B cell (primary cell): ENCODE results near the gene ABCC3. TPM values are rescaled to one million over a fixed set of nuclear protein-coding genes. Genes with fewer than 3 reads are reported as not detected.
"Not testable (repeated sequence)": the region's sequence is repeated elsewhere in the genome, so short reads cannot be mapped to it uniquely, and the experiment has no call there.

Source experiments
- ATAC-seq: fragments of 200-7000 bp; cut with Tn5 transposase; one replicate; pipeline ENCODE4 v1.10.0; 2021; ENCODE audit warnings: low read depth, mild to moderate bottlenecking, moderate number of reproducible peaks, moderate library complexity
- CTCF ChIA-PET: fragments of 350-600 bp; sonication (Branson Sonifier 250); formaldehyde crosslinking; loops from one replicate; lab custom pipeline; 2021; ENCODE audit warnings: antibody characterized with exemption, inconsistent platforms; lab: Charles Lee
- POLR2A ChIA-PET: fragments of 350-600 bp; sonication (Branson Sonifier 250); formaldehyde crosslinking; loops from one replicate; lab custom pipeline; 2021; ENCODE audit warnings: antibody characterized with exemption; lab: Charles Lee
- DNase-seq: peaks from one replicate; pipeline ENCODE4 v3.0.0; 2013
- H2AFZ ChIP-seq: 2 replicates; pipeline ENCODE4 v1.6.1; 2012; ENCODE audit warnings: mild to moderate bottlenecking, low read depth, low read length; ENCODE audit not compliant: insufficient read depth, poor library complexity, severe bottlenecking
- H3K27ac ChIP-seq, 2 donors: 1 replicate in 1 of 2; 2 replicates in 1 of 2; pipeline ENCODE4 v1.5.1; 2012 to 2013; ENCODE audit warnings: low read length in 2 of 2, mild to moderate bottlenecking in 2 of 2, moderate library complexity in 1 of 2
- H3K27me3 ChIP-seq, 4 experiments: fragments of 200-600 bp in 1 of 4; sonication (generic) in 1 of 4; replicated peaks in 1 of 4; 1 replicate in 2 of 4; 2 replicates in 2 of 4; pipeline versions ENCODE4 v1.6.1 to v1.7.0; 2013 to 2016; ENCODE audit warnings: low read length in 3 of 4, mild to moderate bottlenecking in 2 of 4, mixed read lengths in 1 of 4, moderate library complexity in 1 of 4; ENCODE audit not compliant: insufficient read depth in 4 of 4, control insufficient read depth in 3 of 4; ENCODE audit errors: control extremely low read depth in 1 of 4
- H3K36me3 ChIP-seq, 2 experiments: replicated peaks in 1 of 2; 1 replicate in 1 of 2; 2 replicates in 1 of 2; pipeline versions ENCODE4 v1.6.1 to v1.7.1; 2013; ENCODE audit warnings: low read length in 1 of 2; ENCODE audit not compliant: insufficient read depth in 2 of 2, control insufficient read depth in 1 of 2; ENCODE audit errors: control extremely low read depth in 1 of 2, extremely low read depth in 1 of 2
- H3K4me1 ChIP-seq, 2 donors: fragments of 200-600 bp in 1 of 2; sonication (generic) in 1 of 2; 1 replicate in 1 of 2; 2 replicates in 1 of 2; pipeline versions ENCODE4 v1.5.1 to v1.6.1; 2013 to 2017; ENCODE audit warnings: low read length in 2 of 2; ENCODE audit not compliant: control insufficient read depth in 2 of 2, insufficient read depth in 2 of 2
- H3K4me2 ChIP-seq: replicated peaks from 2 replicates; pipeline ENCODE3; 2012; ENCODE audit warnings: mild to moderate bottlenecking, low read depth, low read length; ENCODE audit not compliant: poor library complexity, severe bottlenecking
- H3K4me3 ChIP-seq, 5 experiments: fragments of 200-600 bp in 1 of 5; sonication (generic) in 1 of 5; 1 replicate in 3 of 5; 2 replicates in 2 of 5; pipeline versions ENCODE4 v1.5.1 to v1.7.0; 2011 to 2016; ENCODE audit warnings: low read length in 4 of 5, mild to moderate bottlenecking in 4 of 5, low read depth in 2 of 5, control low read depth in 1 of 5, moderate library complexity in 1 of 5; ENCODE audit not compliant: insufficient read depth in 1 of 5; ENCODE audit errors: control extremely low read depth in 1 of 5, extremely low read depth in 1 of 5
- H3K79me2 ChIP-seq: fragments of 200-600 bp; sonication (generic); one replicate; pipeline ENCODE4 v1.6.0; 2016; ENCODE audit warnings: low read length; ENCODE audit not compliant: control insufficient read depth, insufficient read depth
- H3K9ac ChIP-seq: fragments of 200-600 bp; sonication (generic); 2 replicates; pipeline ENCODE4 v1.6.1; 2017; ENCODE audit warnings: mild to moderate bottlenecking, low read length, moderate library complexity
- H3K9me3 ChIP-seq, 3 donors: one replicate each; pipeline versions ENCODE4 v1.6.1 to v1.7.1; 2013; ENCODE audit warnings: low read length in 2 of 3; ENCODE audit not compliant: control insufficient read depth in 2 of 3, insufficient read depth in 1 of 3; ENCODE audit errors: control extremely low read depth in 1 of 3
- H4K20me1 ChIP-seq: 2 replicates; pipeline ENCODE4 v1.6.0; 2012; ENCODE audit warnings: mild to moderate bottlenecking, low read length; ENCODE audit not compliant: insufficient read depth, control insufficient read depth, poor library complexity, severe bottlenecking
- H3K27ac Mint-ChIP-seq: one replicate; pipeline ENCODE4 v1.8.0; 2021; ENCODE audit warnings: mixed read lengths
- H3K27me3 Mint-ChIP-seq: one replicate; pipeline ENCODE4 v1.8.0; 2021; ENCODE audit warnings: mixed read lengths
- H3K4me1 Mint-ChIP-seq: one replicate; pipeline ENCODE4 v1.8.0; 2021; ENCODE audit warnings: mixed read lengths
- H3K4me3 Mint-ChIP-seq: one replicate; pipeline ENCODE4 v1.8.0; 2021; ENCODE audit warnings: mixed read lengths
- H3K9me3 Mint-ChIP-seq: one replicate; pipeline ENCODE4 v1.8.0; 2022; ENCODE audit warnings: mixed read lengths; ENCODE audit not compliant: insufficient read depth
- CTCF ChIP-seq: fragments of 200-600 bp; IDR thresholded peaks from one replicate; pipeline ENCODE4 v1.8.0; 2022; ENCODE audit warnings: antibody characterized with exemption, mild to moderate bottlenecking
- EZH2 ChIP-seq: IDR thresholded peaks from 2 replicates; pipeline ENCODE4 v1.6.1; 2012; ENCODE audit warnings: borderline replicate concordance, low read depth, mild to moderate bottlenecking, moderate library complexity, low read length; ENCODE audit not compliant: insufficient read depth, poor library complexity, severe bottlenecking
- WGBS: methylation state at CpG from one replicate; pipeline ENCODE4 v1.1.5; 2013; ENCODE audit warnings: missing lambda C conversion rate; ENCODE audit not compliant: insufficient coverage; 5-methylcytosine and 5-hydroxymethylcytosine counted together
- intact Hi-C: fragments of 100-400 bp; cut with micrococcal nuclease; formaldehyde crosslinking; loops from one replicate; pipeline ENCODE4 v1.10.0; 2022
- polyA plus RNA-seq: library from polyadenylated mRNA; depleted of rRNA; stranded (reverse); fragments of >200 nt; gene quantifications from 2 replicates; pipeline ENCODE4 v1.2.3, GENCODE V29; 2012
- total RNA-seq, 2 donors: library from RNA; stranded (reverse); fragments of 120-200 nt in 1 of 2; gene quantifications; 1 replicate in 1 of 2; 2 replicates in 1 of 2; pipeline versions ENCODE4 v1.2.3 to v1.2.4, GENCODE V29; 2013 to 2022

Gene ABCC3
- total and polyA plus RNA-seq, 2 donors (not counting 1 experiment from before 2014, with no cell fraction given): 0.05 to 0.60 TPM

DNA sequence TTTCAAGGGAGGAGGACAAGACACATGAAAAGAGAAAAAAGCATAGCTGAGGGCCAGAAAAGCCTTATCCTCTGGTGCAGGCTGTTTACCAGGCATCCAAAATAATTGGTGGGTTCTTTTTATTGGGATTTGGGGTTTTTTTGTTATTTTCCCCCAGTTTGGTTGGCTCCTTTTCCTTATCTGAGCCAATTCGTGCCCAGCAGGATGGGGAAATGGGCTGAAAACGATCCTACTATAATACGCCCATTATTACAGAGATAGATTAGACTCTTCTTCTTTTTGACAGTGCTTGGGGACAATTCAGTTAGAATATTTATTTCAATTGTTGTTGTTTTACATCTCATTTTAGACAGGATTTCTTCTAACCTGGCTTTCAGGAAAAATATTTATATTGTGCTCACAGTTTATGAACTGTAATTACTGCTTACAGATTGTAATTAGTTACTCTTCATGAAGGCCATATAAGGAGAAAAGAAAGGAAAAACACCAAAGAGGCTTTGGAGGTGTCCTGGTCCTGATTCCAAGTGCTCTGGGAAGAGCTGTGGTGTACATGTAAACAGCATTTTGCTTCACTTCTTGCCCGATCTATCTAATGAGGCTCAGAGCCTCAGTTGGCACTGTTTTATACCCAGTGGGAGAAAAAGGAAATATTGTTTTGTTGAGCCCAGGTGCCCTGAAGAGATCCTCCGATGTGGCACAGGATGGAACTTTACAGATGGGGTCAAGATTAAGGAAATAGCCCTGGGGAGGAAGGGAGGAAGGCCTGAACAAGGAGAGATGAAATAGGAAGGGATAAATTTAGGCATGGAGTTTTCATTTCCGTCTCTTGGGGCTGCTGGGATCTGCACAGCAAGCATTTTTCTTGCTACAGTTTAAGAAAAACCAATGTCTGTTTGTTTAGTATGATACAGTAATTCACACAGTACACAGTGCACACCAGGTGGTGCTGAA is 73.6 kb downstream of the ABCC3 start:
- peaks cover 80% of the 10 kb centered on the region for H3K79me2 ChIP-seq
- no peak for TF ChIP-seq EZH2
- no peak for TF ChIP-seq CTCF
- H3K9ac ChIP-seq: peak overlapping the region; percentile 79
- intact Hi-C loops: loop anchor here (5.0 kb wide), 5 partner anchors 146 to 459 kb away; partner anchors contain the start of genes CACNA1G, NME2, RSAD1 and TOB1
- H3K9me3 Mint-ChIP-seq: no peaks in the 10 kb centered on the region
- DNase-seq (peak; percentile 51), ATAC-seq (no peak)
- 0% methylated on average over 1 of the region's 6 CpGs for WGBS
- POLR2A ChIA-PET: interaction anchor here (0.7 to 1.3 kb wide), 4 partner anchors 9 to 159 kb away, joined by 3 to 9 read pairs (median 4); partner anchors contain the start of gene LUC7L3
- peaks cover 0 to 7% of the 10 kb centered on the region in 2 experiments for H3K36me3 ChIP-seq
- peaks cover 40% of the 10 kb centered on the region for H3K4me1 Mint-ChIP-seq
- H3K4me2 ChIP-seq: peak overlapping the region; percentile 76
- CTCF ChIA-PET: interaction anchor here (1.3 to 2.0 kb wide), 2 partner anchors 11 to 311 kb away, joined by 4 to 5 read pairs; partner anchors contain the start of genes LRRC59 and LUC7L3
- peak overlapping the region; percentile 88 for H3K4me3 Mint-ChIP-seq
- H3K4me1 ChIP-seq: peaks cover 25 to 30% of the 10 kb centered on the region in 2 donors
- H3K4me3 ChIP-seq: peak overlapping the region; percentile 42 to 87 (median 78)
- peak overlapping the region; percentile 75 for H2AFZ ChIP-seq
- peaks cover 8% of the 10 kb centered on the region for H4K20me1 ChIP-seq
- peak overlapping the region; percentile 92 to 99 for H3K27ac ChIP-seq
- H3K27me3 ChIP-seq: no peaks in the 10 kb centered on the region
- no peaks in the 10 kb centered on the region for H3K27me3 Mint-ChIP-seq
- no peaks in the 10 kb centered on the region for H3K9me3 ChIP-seq
- H3K27ac Mint-ChIP-seq: peak overlapping the region; percentile 96

DNA sequence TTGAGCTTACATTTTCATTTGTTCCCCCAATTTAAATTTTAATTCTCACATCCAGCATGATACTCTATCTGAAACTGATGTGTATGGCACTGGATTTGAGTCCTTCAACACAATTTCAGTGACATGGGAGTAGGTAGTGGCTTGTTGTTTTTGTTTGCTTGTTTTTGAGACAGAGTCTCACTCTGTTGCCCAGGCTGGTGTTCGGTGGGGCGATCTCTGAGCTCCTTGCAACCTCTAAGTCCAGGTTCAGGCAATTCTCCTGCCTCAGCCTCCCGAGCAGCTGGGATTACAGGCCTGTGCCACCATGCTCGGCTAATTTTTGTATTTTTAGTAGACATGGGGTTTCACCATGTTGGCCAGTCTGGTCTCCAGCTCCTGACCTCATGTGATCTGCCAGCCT is 74.4 kb downstream of the ABCC3 start:
- not testable (repeated sequence) for H3K36me3 ChIP-seq, H4K20me1 ChIP-seq, H3K4me3 ChIP-seq, H3K9me3 ChIP-seq, H3K27me3 Mint-ChIP-seq, ATAC-seq, DNase-seq, H3K9me3 Mint-ChIP-seq, H3K27me3 ChIP-seq
- Mint-ChIP-seq H3K4me3 (peak overlapping the region; percentile 88), H3K4me1 (peaks cover 33% of the 10 kb centered on the region), H3K27ac (peak overlapping the region; percentile 96)
- Histone ChIP-seq H3K79me2 (peaks cover 72% of the 10 kb centered on the region), H3K9ac (peak overlapping the region; percentile 79), H3K4me2 (peak overlapping the region; percentile 76), H3K4me1 (peaks cover 19 to 30% of the 10 kb centered on the region in 2 donors), H2AFZ (peak overlapping the region; percentile 75), H3K27ac (peak overlapping the region; percentile 92 to 99)
- ChIA-PET CTCF (interaction anchor here (1.3 to 2.0 kb wide), 2 partner anchors 10 to 312 kb away, joined by 4 to 5 read pairs; partner anchors contain the start of genes LRRC59 and LUC7L3), POLR2A (interaction anchor here (0.7 to 1.3 kb wide), 3 partner anchors 10 to 201 kb away, joined by 4 to 7 read pairs (median 4); partner anchors contain the start of gene LUC7L3)
- 88% methylated on average over 2 of the region's 4 CpGs for WGBS
- intact Hi-C loops: loop anchor here (5.0 kb wide), 5 partner anchors 147 to 458 kb away; partner anchors contain the start of genes CACNA1G, NME2, RSAD1 and TOB1
